Measurements from ENCODE around the gene ARHGAP1. TPM values are rescaled to one million over a fixed set of nuclear protein-coding genes. Genes with fewer than 3 reads are reported as not detected.

Gene ARHGAP1
- polyA plus RNA-seq, 1 donor from 2014 or later: 9.3 TPM

DNA sequence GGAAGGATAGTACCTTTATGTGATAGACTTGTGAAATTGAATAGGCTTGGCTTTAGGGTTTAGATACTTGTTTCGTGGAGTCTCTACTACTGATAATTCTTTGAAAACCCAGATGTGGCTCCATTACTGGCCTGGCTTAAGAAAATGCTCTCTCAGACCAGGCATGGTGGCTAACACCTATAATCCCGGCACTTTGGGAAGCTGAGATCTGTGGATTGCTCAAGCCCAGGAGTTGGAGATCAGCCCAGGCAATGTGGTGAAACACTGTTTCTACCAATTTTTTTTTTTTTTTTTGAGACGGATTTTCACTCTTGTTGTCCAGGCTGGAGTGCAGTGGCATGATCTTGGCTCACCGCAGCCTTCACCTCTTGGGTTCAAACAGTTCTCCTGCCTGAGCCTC, 42.2 kb downstream of the ARHGAP1 start:
- H3K36me3 ChIP-seq (ENCODE audit: insufficient read depth, low read length): no peaks in the 10 kb centered on the region
- no peak overlapping the region for H3K4me2 ChIP-seq (ENCODE audit: low read length)
- H3K27ac ChIP-seq (ENCODE audit: low read length): no peak overlapping the region
- no peaks in the 10 kb centered on the region for H4K20me1 ChIP-seq (ENCODE audit: insufficient read depth)
- H3K9me2 ChIP-seq (ENCODE audit: insufficient read depth, low read length): no peaks in the 10 kb centered on the region
- H3F3A ChIP-seq (ENCODE audit: insufficient read depth, low read length, poor library complexity, severe bottlenecking): no peaks in the 10 kb centered on the region
- TF ChIP-seq TAF1 (IDR thresholded peaks at IDR 0.05; ENCODE audit: low read depth): no peak
- TF ChIP-seq EP300 (conservative IDR thresholded peaks at IDR 0.05; ENCODE audit: poor library complexity, severe bottlenecking): no peak
- no peak for TF ChIP-seq MXI1 (conservative IDR thresholded peaks at IDR 0.05; ENCODE audit: poor library complexity, severe bottlenecking)
- no peak for TF ChIP-seq SMC3 (conservative IDR thresholded peaks at IDR 0.05; ENCODE audit: poor library complexity)
- TF ChIP-seq POLR2AphosphoS5 (IDR thresholded peaks at IDR 0.05): no peak
- TF ChIP-seq RAD21 (conservative IDR thresholded peaks at IDR 0.05): no peak
- TF ChIP-seq REST (IDR thresholded peaks at IDR 0.05; ENCODE audit: borderline replicate concordance): no peak
- TF ChIP-seq EZH2 (IDR thresholded peaks at IDR 0.05; ENCODE audit: borderline replicate concordance, insufficient read depth, low read length, poor library complexity, severe bottlenecking): no peak
- TF ChIP-seq CTCF (IDR thresholded peaks at IDR 0.05; ENCODE audit: poor library complexity, severe bottlenecking): no peak
- H3K27me3 ChIP-seq (ENCODE audit: insufficient read depth, low read depth, low read length): no peaks in the 10 kb centered on the region
- H3K79me2 ChIP-seq (replicated peaks; ENCODE audit: insufficient read depth, low read length): no peaks in the 10 kb centered on the region
- no peak overlapping the region for H3K9ac ChIP-seq (ENCODE audit: low read length)
- no peaks in the 10 kb centered on the region for H3K9me3 ChIP-seq (ENCODE audit: low read length)
- no peak overlapping the region for H3K4me3 ChIP-seq (ENCODE audit: low read length)
- H2AFZ ChIP-seq (ENCODE audit: low read depth, low read length): no peak overlapping the region

- no peak overlapping the region for H3K4me2 ChIP-seq (ENCODE audit: low read length)
- H3K4me3 ChIP-seq (ENCODE audit: low read length): no peak overlapping the region
- H2AFZ ChIP-seq (ENCODE audit: low read depth, low read length): no peak overlapping the region
- no peaks in the 10 kb centered on the region for H3F3A ChIP-seq (ENCODE audit: insufficient read depth, low read length, poor library complexity, severe bottlenecking)
- no peak for TF ChIP-seq POLR2AphosphoS5 (IDR thresholded peaks at IDR 0.05)
- no peak for TF ChIP-seq RAD21 (conservative IDR thresholded peaks at IDR 0.05)
- TF ChIP-seq MXI1 (conservative IDR thresholded peaks at IDR 0.05; ENCODE audit: poor library complexity, severe bottlenecking): no peak
- no peak for TF ChIP-seq TAF1 (IDR thresholded peaks at IDR 0.05; ENCODE audit: low read depth)
- TF ChIP-seq SMC3 (conservative IDR thresholded peaks at IDR 0.05; ENCODE audit: poor library complexity): no peak
- no peak for TF ChIP-seq REST (IDR thresholded peaks at IDR 0.05; ENCODE audit: borderline replicate concordance)
- no peak for TF ChIP-seq EZH2 (IDR thresholded peaks at IDR 0.05; ENCODE audit: borderline replicate concordance, insufficient read depth, low read length, poor library complexity, severe bottlenecking)
- TF ChIP-seq EP300 (conservative IDR thresholded peaks at IDR 0.05; ENCODE audit: poor library complexity, severe bottlenecking): no peak
- no peaks in the 10 kb centered on the region for H3K9me3 ChIP-seq (ENCODE audit: low read length)
- H4K20me1 ChIP-seq (ENCODE audit: insufficient read depth): no peaks in the 10 kb centered on the region
- no peaks in the 10 kb centered on the region for H3K9me2 ChIP-seq (ENCODE audit: insufficient read depth, low read length)
- H3K79me2 ChIP-seq (replicated peaks; ENCODE audit: insufficient read depth, low read length): no peaks in the 10 kb centered on the region
- no peak overlapping the region for H3K9ac ChIP-seq (ENCODE audit: low read length)
- H3K27me3 ChIP-seq (ENCODE audit: insufficient read depth, low read depth, low read length): no peaks in the 10 kb centered on the region
- no peaks in the 10 kb centered on the region for H3K36me3 ChIP-seq (ENCODE audit: insufficient read depth, low read length)
- H3K27ac ChIP-seq (ENCODE audit: low read length): no peak overlapping the region
Observed at GRCh38 chr11:46657186-46657585, 43.2 kb downstream of the ARHGAP1 start.

All from neural cell (in vitro differentiated cells).